Endothelial cell of umbilical vein (primary cell): Measurements from ENCODE around the gene GNPDA1. TPM values are rescaled to one million over a fixed set of nuclear protein-coding genes. Genes with fewer than 3 reads are reported as not detected.

Experiments
- BruUV-seq: library from RNA; stranded (reverse); fragments of 400-500 nt; replicated peaks from 2 replicates; lab custom pipeline; 2021; lab: Mats Ljungman, UMichigan
- CTCF ChIA-PET: fragments of 300-600, 350-600 bp; sonication (Branson Sonifier 250); formaldehyde crosslinking; loops from one replicate; lab custom pipeline; 2021; ENCODE audit warnings: antibody characterized with exemption, inconsistent platforms; lab: Charles Lee
- POLR2A ChIA-PET: fragments of 300-600, 350-600 bp; sonication (Branson Sonifier 250); formaldehyde crosslinking; loops from one replicate; lab custom pipeline; 2021; ENCODE audit warnings: antibody characterized with exemption, inconsistent platforms; lab: Charles Lee
- DNase-seq: peaks from one replicate; pipeline ENCODE4 v3.0.0-alpha.2; 2011; ENCODE audit warnings: low read depth, low spot score
- FAIRE-seq: peaks from 2 replicates; lab custom pipeline; 2011; peaks lifted over from hg19 to GRCh38; lab: Jason Lieb, UNC
- H2AFZ ChIP-seq: 2 replicates; pipeline ENCODE4 v1.6.0; 2012; ENCODE audit warnings: low read depth, low read length, control low read depth, inconsistent platforms
- H3K27ac ChIP-seq: 2 replicates; pipeline ENCODE4 v1.5.1; 2011; ENCODE audit warnings: low read depth, mild to moderate bottlenecking, control low read depth, low read length, moderate library complexity; ENCODE audit not compliant: insufficient read depth
- H3K27me3 ChIP-seq, 2 experiments: 2 replicates each; pipeline versions ENCODE4 v1.6.0 to v1.6.1; 2011; ENCODE audit warnings: low read length in 2 of 2, mixed read lengths in 1 of 2; ENCODE audit not compliant: control insufficient read depth in 2 of 2, insufficient read depth in 2 of 2
- H3K36me3 ChIP-seq, 2 experiments: 2 replicates in 1 of 2; 3 replicates in 1 of 2; pipeline ENCODE4 v1.5.1; 2011; ENCODE audit warnings: low read length in 2 of 2, mild to moderate bottlenecking in 1 of 2, moderate library complexity in 1 of 2; ENCODE audit not compliant: control insufficient read depth in 2 of 2, insufficient read depth in 2 of 2; ENCODE audit errors: extremely low read depth in 1 of 2
- H3K4me1 ChIP-seq: 3 replicates; pipeline ENCODE4 v1.5.1; 2011; ENCODE audit warnings: mild to moderate bottlenecking, low read length; ENCODE audit not compliant: control insufficient read depth, insufficient read depth; ENCODE audit errors: extremely low read depth
- H3K4me2 ChIP-seq: 2 replicates; pipeline ENCODE4 v1.6.1; 2011; ENCODE audit warnings: low read length, control low read depth, mixed read lengths; ENCODE audit not compliant: insufficient read depth
- H3K4me3 ChIP-seq, 3 experiments: fragments of 200-600 bp in 1 of 3; sonication (generic), shearing (Covaris generic) in 1 of 3; replicated peaks in 1 of 3; 2 replicates each; pipeline ENCODE4 v1.5.1; 2011 to 2016; ENCODE audit warnings: control low read depth in 3 of 3, low read length in 3 of 3, mild to moderate bottlenecking in 2 of 3, inconsistent platforms in 1 of 3, low read depth in 1 of 3, moderate library complexity in 1 of 3; ENCODE audit not compliant: insufficient read depth in 1 of 3
- H3K79me2 ChIP-seq: 2 replicates; pipeline ENCODE4 v1.6.0; 2012; ENCODE audit warnings: low read length, inconsistent platforms; ENCODE audit not compliant: control insufficient read depth, insufficient read depth
- H3K9ac ChIP-seq: replicated peaks from 2 replicates; pipeline ENCODE3; 2011; ENCODE audit warnings: low read length, control low read depth; ENCODE audit not compliant: insufficient read depth; ENCODE audit errors: extremely low read depth
- H3K9me1 ChIP-seq: replicated peaks from 3 replicates; pipeline ENCODE4 v1.6.0; 2011; ENCODE audit warnings: mild to moderate bottlenecking, low read length; ENCODE audit not compliant: control insufficient read depth, insufficient read depth; ENCODE audit errors: extremely low read depth
- H3K9me3 ChIP-seq: replicated peaks from 2 replicates; pipeline ENCODE4 v1.5.1; 2012; ENCODE audit warnings: low read length, inconsistent platforms; ENCODE audit not compliant: control insufficient read depth, insufficient read depth
- H4K20me1 ChIP-seq: replicated peaks from 2 replicates; pipeline ENCODE3; 2011; ENCODE audit warnings: mild to moderate bottlenecking, low read length; ENCODE audit not compliant: control insufficient read depth, insufficient read depth; ENCODE audit errors: extremely low read depth
- FOS ChIP-seq: IDR thresholded peaks from 2 replicates; pipeline ENCODE4 v1.6.1; 2011; ENCODE audit warnings: mild to moderate bottlenecking, low read length, moderate library complexity, borderline replicate concordance; ENCODE audit not compliant: insufficient read depth
- GATA2 ChIP-seq: IDR thresholded peaks from 2 replicates; pipeline ENCODE4 v1.7.0; 2011; ENCODE audit warnings: low read depth, mild to moderate bottlenecking, moderate library complexity, mixed read lengths, low read length; ENCODE audit not compliant: insufficient read length, insufficient read depth
- JUN ChIP-seq: IDR thresholded peaks from 2 replicates; pipeline ENCODE4 v1.6.1; 2011; ENCODE audit warnings: borderline replicate concordance, low read depth; ENCODE audit not compliant: insufficient read length, insufficient read depth
- MYC ChIP-seq: IDR thresholded peaks from one replicate; pipeline ENCODE4 v1.6.1; 2011; ENCODE audit warnings: mild to moderate bottlenecking, low read depth, low read length
- POLR2A ChIP-seq: IDR thresholded peaks from 2 replicates; pipeline ENCODE4 v1.6.1; 2012; ENCODE audit warnings: low read depth, mild to moderate bottlenecking, control low read depth, low read length
- dilution Hi-C: fragments of 300-500 bp; cut with MboI; formaldehyde crosslinking; loops from one replicate; pipeline ENCODE4 v1.15.0; 2019; ENCODE audit warnings: low sequenced_read_pairs; ENCODE audit not compliant: extremely low pct_ligation_motif_present
- intact Hi-C: fragments of 100-400 bp; cut with micrococcal nuclease; formaldehyde crosslinking; loops from one replicate; pipeline ENCODE4 v1.10.0; 2022
- polyA plus RNA-seq, 4 experiments: library from polyadenylated mRNA; depleted of rRNA in 3 of 4; stranded (reverse) in 3 of 4; unstranded in 1 of 4; fragments of >200 nt; gene quantifications; 2 replicates each; pipeline versions ENCODE4 v1.2.1 to v1.2.3, GENCODE V29; 2011 to 2012; ENCODE audit warnings: missing spikeins in 1 of 4
- total RNA-seq: library from RNA; stranded (reverse); gene quantifications from 2 replicates; pipeline ENCODE4 v1.2.3, GENCODE V29; 2021
- TF ChIP-seq, protein P1 (sequence below), 2 donors: IDR thresholded peaks; 1 replicate in 1 of 2; 2 replicates in 1 of 2; pipeline ENCODE4 v1.5.1; 2011; ENCODE audit warnings: low read length in 2 of 2, mild to moderate bottlenecking in 2 of 2, moderate library complexity in 2 of 2, control low read depth in 1 of 2, inconsistent platforms in 1 of 2, low read depth in 1 of 2; ENCODE audit not compliant: insufficient read depth in 1 of 2; ENCODE audit errors: extremely low read depth in 1 of 2

The GNPDA1 gene
- total and polyA plus RNA-seq, 2 donors (not counting 3 experiments of a cell fraction or from before 2014, with no cell fraction given), result 22.5 to 49.3 TPM

DNA sequence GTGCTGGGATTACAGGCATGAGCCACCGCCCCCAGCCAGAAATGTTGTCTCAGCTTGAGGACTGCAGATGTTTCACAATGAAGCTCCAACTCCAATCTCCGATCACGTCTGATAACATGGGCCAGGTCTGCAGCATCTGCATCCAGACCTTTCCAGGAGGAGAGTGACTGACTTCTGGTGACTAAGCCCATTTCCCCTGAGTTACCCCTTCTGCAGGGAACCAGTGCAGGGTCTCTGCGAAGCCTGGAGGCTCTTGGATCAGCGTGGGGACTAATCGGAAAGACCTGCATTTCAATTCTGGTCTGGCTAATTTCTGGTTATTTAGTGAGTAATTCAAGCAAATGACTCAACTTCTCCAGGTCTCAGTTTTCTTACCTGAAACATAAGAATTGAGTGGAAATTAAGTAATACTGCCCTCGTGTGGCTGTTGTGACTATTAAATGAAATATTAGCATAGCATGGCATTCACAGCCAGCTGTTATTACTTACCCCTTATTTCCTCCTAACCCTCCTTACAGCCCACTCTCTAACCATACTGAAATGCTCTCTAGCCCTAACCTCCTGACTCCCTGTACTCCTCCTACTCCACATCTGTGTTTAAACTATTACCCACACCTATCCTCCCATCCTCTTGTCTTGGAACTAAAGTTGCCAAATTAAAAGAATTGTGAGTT, 2.2 kb upstream of the GNPDA1 start:
- no peak overlapping the region for H2AFZ ChIP-seq
- H3K27ac ChIP-seq, result peak overlapping the region; percentile 93
- peak; percentile 67 for FAIRE-seq
- peak; percentile 79 for TF ChIP-seq FOS
- no peak for TF ChIP-seq MYC
- TF ChIP-seq JUN, result no peak
- TF ChIP-seq, protein P1, sequence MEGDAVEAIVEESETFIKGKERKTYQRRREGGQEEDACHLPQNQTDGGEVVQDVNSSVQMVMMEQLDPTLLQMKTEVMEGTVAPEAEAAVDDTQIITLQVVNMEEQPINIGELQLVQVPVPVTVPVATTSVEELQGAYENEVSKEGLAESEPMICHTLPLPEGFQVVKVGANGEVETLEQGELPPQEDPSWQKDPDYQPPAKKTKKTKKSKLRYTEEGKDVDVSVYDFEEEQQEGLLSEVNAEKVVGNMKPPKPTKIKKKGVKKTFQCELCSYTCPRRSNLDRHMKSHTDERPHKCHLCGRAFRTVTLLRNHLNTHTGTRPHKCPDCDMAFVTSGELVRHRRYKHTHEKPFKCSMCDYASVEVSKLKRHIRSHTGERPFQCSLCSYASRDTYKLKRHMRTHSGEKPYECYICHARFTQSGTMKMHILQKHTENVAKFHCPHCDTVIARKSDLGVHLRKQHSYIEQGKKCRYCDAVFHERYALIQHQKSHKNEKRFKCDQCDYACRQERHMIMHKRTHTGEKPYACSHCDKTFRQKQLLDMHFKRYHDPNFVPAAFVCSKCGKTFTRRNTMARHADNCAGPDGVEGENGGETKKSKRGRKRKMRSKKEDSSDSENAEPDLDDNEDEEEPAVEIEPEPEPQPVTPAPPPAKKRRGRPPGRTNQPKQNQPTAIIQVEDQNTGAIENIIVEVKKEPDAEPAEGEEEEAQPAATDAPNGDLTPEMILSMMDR (IDR thresholded peaks at IDR 0.05; ENCODE audit: extremely low read depth in 1 of 2, insufficient read depth in 1 of 2, low read depth in 1 of 2, low read length in 2 of 2), result peak; percentile 32 to 51
- TF ChIP-seq POLR2A, result no peak
- peak; percentile 72 for TF ChIP-seq GATA2
- ChIA-PET CTCF (interaction anchor here (1.0 to 10.0 kb wide), 15 partner anchors 10 to 323 kb away, joined by 3 to 122 read pairs (median 6); partner anchors contain the start of gene NDFIP1), POLR2A (no interaction called here)
- peak; percentile 83 for DNase-seq
- BruUV-seq, result no TSS peak
- H3K9me3 ChIP-seq, result no peaks in the 10 kb centered on the region
- peak overlapping the region; percentile 77 for H3K4me2 ChIP-seq
- no peaks in the 10 kb centered on the region for H3K27me3 ChIP-seq
- H3K9me1 ChIP-seq, result no peaks in the 10 kb centered on the region
- H3K4me3 ChIP-seq, result no peak overlapping the region
- dilution Hi-C loops, result no loop called here
- intact Hi-C loops, result loop anchor here (1.0 to 10.0 kb wide), 6 partner anchors 10 to 340 kb away; partner anchors contain the start of genes ARAP3, NDFIP1 and SPRY4
- H4K20me1 ChIP-seq, result no peaks in the 10 kb centered on the region
- no peaks in the 10 kb centered on the region for H3K79me2 ChIP-seq
- H3K9ac ChIP-seq, result no peak overlapping the region
- H3K36me3 ChIP-seq, result no peaks in the 10 kb centered on the region
- H3K4me1 ChIP-seq, result peaks cover 45% of the 10 kb centered on the region
